H9 (cell line): Measurements from ENCODE around the gene PLA2G2C. TPM values are rescaled to one million over a fixed set of nuclear protein-coding genes. Genes with fewer than 3 reads are reported as not detected.
"Not testable (repeated sequence)": the region's sequence is repeated elsewhere in the genome, so short reads cannot be mapped to it uniquely, and the experiment has no call there.

Source experiments
- DNase-seq: peaks from one replicate; pipeline ENCODE4 v3.0.0-alpha.2; 2017
- H2AFZ ChIP-seq: one replicate; pipeline ENCODE4 v1.6.1; 2013; ENCODE audit warnings: mild to moderate bottlenecking, low read length, control low read depth, moderate library complexity
- H2AK5ac ChIP-seq: 2 replicates; pipeline ENCODE4 v1.6.1; 2013; ENCODE audit warnings: low read length, control low read depth, mixed read lengths; ENCODE audit not compliant: insufficient read length
- H2BK120ac ChIP-seq: one replicate; pipeline ENCODE4 v1.6.1; 2013; ENCODE audit warnings: low read depth, mild to moderate bottlenecking, low read length, control low read depth, inconsistent platforms; ENCODE audit not compliant: poor library complexity, severe bottlenecking
- H2BK12ac ChIP-seq: 2 replicates; pipeline ENCODE4 v1.6.1; 2013; ENCODE audit warnings: low read length, control low read depth, mixed read lengths, low read depth; ENCODE audit not compliant: insufficient read length
- H2BK15ac ChIP-seq: 2 replicates; pipeline ENCODE4 v1.6.1; 2013; ENCODE audit warnings: low read depth, low read length, control low read depth
- H2BK20ac ChIP-seq: one replicate; pipeline ENCODE4 v1.6.1; 2013; ENCODE audit warnings: low read depth, mild to moderate bottlenecking, low read length, control low read depth, inconsistent platforms; ENCODE audit not compliant: poor library complexity, severe bottlenecking
- H2BK5ac ChIP-seq: 2 replicates; pipeline ENCODE4 v1.6.1; 2013; ENCODE audit warnings: low read length, control low read depth, mixed read lengths; ENCODE audit not compliant: insufficient read length
- H3K14ac ChIP-seq: 2 replicates; pipeline ENCODE4 v1.6.1; 2013; ENCODE audit warnings: low read length, control low read depth; ENCODE audit not compliant: insufficient read depth
- H3K18ac ChIP-seq: 2 replicates; pipeline ENCODE4 v1.6.1; 2013; ENCODE audit warnings: low read depth, mild to moderate bottlenecking, mixed read lengths, low read length, control low read depth; ENCODE audit not compliant: insufficient read length
- H3K23ac ChIP-seq: 2 replicates; pipeline ENCODE4 v1.6.1; 2013; ENCODE audit warnings: low read length, control low read depth, mixed read lengths, low read depth; ENCODE audit not compliant: insufficient read length
- H3K23me2 ChIP-seq: 2 replicates; pipeline ENCODE4 v1.6.1; 2013; ENCODE audit warnings: low read depth, mild to moderate bottlenecking, mixed read lengths, low read length, control low read depth; ENCODE audit not compliant: insufficient read length, poor library complexity, severe bottlenecking
- H3K27ac ChIP-seq: 2 replicates; pipeline ENCODE4 v1.5.1; 2013; ENCODE audit warnings: low read length, control low read depth, mixed read lengths, low read depth; ENCODE audit not compliant: insufficient read length
- H3K27me3 ChIP-seq: 2 replicates; pipeline ENCODE4 v1.6.1; 2013; ENCODE audit warnings: low read length, control low read depth, inconsistent platforms; ENCODE audit not compliant: insufficient read depth
- H3K4ac ChIP-seq: 2 replicates; pipeline ENCODE4 v1.6.1; 2013; ENCODE audit warnings: low read depth, mild to moderate bottlenecking, control low read depth, inconsistent platforms, low read length, moderate library complexity
- H3K4me1 ChIP-seq: 2 replicates; pipeline ENCODE4 v1.6.1; 2013; ENCODE audit warnings: low read length, control low read depth, inconsistent platforms; ENCODE audit not compliant: insufficient read depth
- H3K4me2 ChIP-seq: 2 replicates; pipeline ENCODE4 v1.6.1; 2013; ENCODE audit warnings: low read length, control low read depth, mixed read lengths; ENCODE audit not compliant: insufficient read length, insufficient read depth
- H3K56ac ChIP-seq: 2 replicates; pipeline ENCODE4 v1.6.1; 2013; ENCODE audit warnings: low read depth, mild to moderate bottlenecking, mixed read lengths, low read length, control low read depth; ENCODE audit not compliant: insufficient read length
- H3K79me1 ChIP-seq: 2 replicates; pipeline ENCODE4 v1.6.1; 2013; ENCODE audit warnings: low read depth, mild to moderate bottlenecking, moderate library complexity, low read length, control low read depth, inconsistent platforms; ENCODE audit not compliant: insufficient read depth, poor library complexity, severe bottlenecking
- H3K79me2 ChIP-seq: 2 replicates; pipeline ENCODE4 v1.6.1; 2013; ENCODE audit warnings: low read length, control low read depth, inconsistent platforms; ENCODE audit not compliant: insufficient read depth
- H3K9ac ChIP-seq: 2 replicates; pipeline ENCODE4 v1.6.1; 2013; ENCODE audit warnings: low read length, control low read depth, mixed read lengths; ENCODE audit not compliant: insufficient read length; ENCODE audit errors: extremely low read depth
- H3K9me3 ChIP-seq: one replicate; pipeline ENCODE4 v1.6.1; 2013; ENCODE audit warnings: low read depth, low read length, inconsistent platforms; ENCODE audit not compliant: control insufficient read depth
- H3T11ph ChIP-seq: one replicate; pipeline ENCODE4 v1.6.1; 2013; ENCODE audit warnings: mild to moderate bottlenecking, low read length, control low read depth, inconsistent platforms
- H4K20me1 ChIP-seq: one replicate; pipeline ENCODE4 v1.6.1; 2013; ENCODE audit not compliant: control insufficient read depth, insufficient read length, insufficient read depth
- H4K5ac ChIP-seq: 2 replicates; pipeline ENCODE4 v1.6.1; 2013; ENCODE audit warnings: low read depth, mild to moderate bottlenecking, mixed read lengths, low read length, control low read depth; ENCODE audit not compliant: insufficient read length
- H4K8ac ChIP-seq: replicated peaks from 2 replicates; pipeline ENCODE4 v1.6.1; 2013; ENCODE audit warnings: low read length, control low read depth, mixed read lengths, low read depth; ENCODE audit not compliant: insufficient read length
- H4K91ac ChIP-seq: 2 replicates; pipeline ENCODE4 v1.6.1; 2013; ENCODE audit warnings: low read depth, mild to moderate bottlenecking, moderate library complexity, mixed read lengths, low read length, control low read depth; ENCODE audit not compliant: insufficient read length
- H3K27ac Mint-ChIP-seq, 3 experiments: 2 replicates in 2 of 3; 3 replicates in 1 of 3; pipeline ENCODE4 v1.8.0; 2020 to 2021; ENCODE audit warnings: mixed read lengths in 3 of 3, mild to moderate bottlenecking in 1 of 3, moderate library complexity in 1 of 3
- H3K27me3 Mint-ChIP-seq: 2 replicates; pipeline ENCODE4 v1.8.0; 2021; ENCODE audit warnings: low read depth, mild to moderate bottlenecking, moderate library complexity, mixed read lengths
- H3K36me3 Mint-ChIP-seq, 3 experiments: 2 replicates in 2 of 3; 3 replicates in 1 of 3; pipeline ENCODE4 v1.8.0; 2020 to 2021; ENCODE audit warnings: low read depth in 3 of 3, mixed read lengths in 3 of 3; ENCODE audit not compliant: insufficient read depth in 1 of 3
- H3K4me1 Mint-ChIP-seq, 2 experiments: 2 replicates each; pipeline ENCODE4 v1.8.0; 2020; ENCODE audit warnings: mixed read lengths in 2 of 2
- H3K4me3 Mint-ChIP-seq, 2 experiments: 2 replicates in 1 of 2; 3 replicates in 1 of 2; pipeline ENCODE4 v1.8.0; 2020 to 2021; ENCODE audit warnings: mild to moderate bottlenecking in 2 of 2, mixed read lengths in 2 of 2, moderate library complexity in 1 of 2
- H3K9me3 Mint-ChIP-seq, 2 experiments: 2 replicates in 1 of 2; 3 replicates in 1 of 2; pipeline ENCODE4 v1.8.0; 2020; ENCODE audit warnings: mild to moderate bottlenecking in 2 of 2, mixed read lengths in 2 of 2, moderate library complexity in 1 of 2
- CTCF ChIP-seq: fragments of 200-600 bp; sonication (generic); conservative IDR thresholded peaks from 3 replicates; pipeline ENCODE4 v1.8.0; 2021; ENCODE audit warnings: antibody characterized with exemption, mild to moderate bottlenecking
- WGBS: extraction: QIAGEN DNeasy Blood & Tissue Kit; methylation state at CpG from one replicate; pipeline ENCODE4 v1.1.7; 2013; ENCODE audit warnings: missing lambda C conversion rate, low lambda C conversion rate, mixed read lengths; ENCODE audit not compliant: insufficient read length; ENCODE audit errors: extremely low coverage; 5-methylcytosine and 5-hydroxymethylcytosine counted together
- total RNA-seq: library from RNA; stranded (reverse); gene quantifications from 2 replicates; pipeline ENCODE4 v1.2.1, GENCODE V29; 2021

Gene PLA2G2C
- total RNA-seq, 1 experiment from 2014 or later: not detected

DNA sequence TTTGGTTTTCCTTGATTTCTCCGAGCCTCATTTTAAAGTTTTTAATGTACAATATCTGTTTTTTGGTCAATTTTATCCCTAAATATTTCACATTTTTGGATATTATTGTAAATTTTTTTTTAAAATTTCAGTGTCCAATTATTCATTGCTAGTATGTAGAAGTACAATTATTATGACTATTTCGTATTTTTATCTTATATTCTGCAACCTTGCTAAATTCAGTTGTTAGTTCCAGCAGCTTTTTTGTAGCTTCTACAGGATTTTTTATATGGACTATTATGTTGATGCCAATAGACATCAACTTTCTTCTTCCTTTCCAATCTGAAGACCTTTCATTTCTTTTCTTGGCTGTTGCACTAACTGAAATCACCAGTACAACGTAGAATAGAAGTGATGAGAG is 51.3 kb downstream of the PLA2G2C start:
- Histone ChIP-seq H4K5ac (no peak overlapping the region), H3K79me1 (no peaks in the 10 kb centered on the region), H3K23ac (no peak overlapping the region), H2BK5ac (no peak overlapping the region), H2AFZ (no peak overlapping the region), H2BK20ac (no peak overlapping the region), H2BK12ac (no peak overlapping the region), H3K18ac (no peak overlapping the region), H3K4ac (no peak overlapping the region), H4K91ac (no peak overlapping the region), H3K27me3 (no peaks in the 10 kb centered on the region), H3K4me2 (no peak overlapping the region), H3K23me2 (no peaks in the 10 kb centered on the region), H3K27ac (no peak overlapping the region), H2BK120ac (no peak overlapping the region), H4K20me1 (no peaks in the 10 kb centered on the region), H3K4me1 (no peaks in the 10 kb centered on the region), H3K79me2 (no peaks in the 10 kb centered on the region), H2BK15ac (no peak overlapping the region), H3K9ac (no peak overlapping the region), H3K56ac (no peak overlapping the region), H2AK5ac (no peak overlapping the region), H3T11ph (no peak overlapping the region), H3K14ac (no peak overlapping the region), H4K8ac (no peak overlapping the region), H3K9me3 (no peaks in the 10 kb centered on the region)
- no peak for DNase-seq
- Mint-ChIP-seq H3K36me3 (no peaks in the 10 kb centered on the region), H3K27me3 (peaks cover 3% of the 10 kb centered on the region; the same call in 1 of the 2 replicates), H3K9me3 (peaks cover 3 to 4% of the 10 kb centered on the region in 2 experiments; a peak in 2 of 5 replicates), H3K4me1 (no peaks in the 10 kb centered on the region), H3K27ac (no peak overlapping the region), H3K4me3 (no peak overlapping the region)
- WGBS: no CpG with 5 or more reads among the region's 3 CpGs
- no peak for TF ChIP-seq CTCF

DNA sequence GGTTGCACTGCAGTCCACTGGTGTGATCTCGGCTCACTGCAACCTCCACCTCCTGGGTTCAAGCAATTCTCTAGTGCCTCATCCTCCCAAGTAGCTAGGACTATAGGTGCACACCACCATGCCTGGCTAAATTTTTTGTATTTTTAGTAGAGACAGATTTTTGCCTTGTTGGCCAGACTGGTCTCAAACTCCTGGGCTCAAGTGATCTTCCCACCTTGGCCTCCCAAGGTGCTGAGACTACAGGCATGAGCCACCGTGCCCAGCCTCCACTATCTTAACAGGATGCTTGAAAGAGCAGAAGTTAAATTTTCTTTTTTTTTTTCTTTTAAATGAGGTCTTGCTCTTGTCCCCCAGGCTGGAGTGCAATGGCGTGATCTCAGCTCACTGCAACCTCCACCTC is 55.8 kb downstream of the PLA2G2C start:
- not testable (repeated sequence) for H3K23ac ChIP-seq, H3K4me3 Mint-ChIP-seq, H3K14ac ChIP-seq, DNase-seq, H4K91ac ChIP-seq, H3K27me3 Mint-ChIP-seq, H3K23me2 ChIP-seq, H2BK5ac ChIP-seq, H3K27me3 ChIP-seq, H3K79me1 ChIP-seq, H3K56ac ChIP-seq, H2AK5ac ChIP-seq, H3K9me3 ChIP-seq, H4K20me1 ChIP-seq, H3K4ac ChIP-seq, H3K79me2 ChIP-seq, H2BK12ac ChIP-seq, H3K36me3 Mint-ChIP-seq, H2BK120ac ChIP-seq, H2BK15ac ChIP-seq, H3K9ac ChIP-seq, H3K27ac ChIP-seq, H3K18ac ChIP-seq, H3K27ac Mint-ChIP-seq, H2AFZ ChIP-seq, H2BK20ac ChIP-seq, H3K4me1 Mint-ChIP-seq, H4K5ac ChIP-seq, H3T11ph ChIP-seq, H3K4me1 ChIP-seq, H3K4me2 ChIP-seq, H4K8ac ChIP-seq
- no CpG with 5 or more reads among the region's 3 CpGs for WGBS
- H3K9me3 Mint-ChIP-seq: peaks cover 3 to 11% of the 10 kb centered on the region in 2 experiments; a peak in 2 of 5 replicates
